Subcutaneous abdominal adipose tissue (tissue), 5 donors: ENCODE results near the gene PALLD.
A peak's percentile ranks its signal among the peaks of the same experiment; 100 is the strongest.
"Not testable (repeated sequence)": the region's sequence is repeated elsewhere in the genome, so short reads cannot be mapped to it uniquely, and the experiment has no call there.

Source experiments
- H3K27ac ChIP-seq: one replicate; pipeline ENCODE4 v1.7.0; 2013; ENCODE audit warnings: low read depth, mild to moderate bottlenecking, inconsistent platforms, low read length, moderate library complexity
- H3K27me3 ChIP-seq, 5 donors: one replicate each; pipeline ENCODE4 v1.7.0; 2013; ENCODE audit warnings: low read length in 5 of 5, inconsistent platforms in 1 of 5; ENCODE audit not compliant: control insufficient read depth in 5 of 5, insufficient read depth in 4 of 5
- H3K36me3 ChIP-seq, 5 donors: one replicate each; pipeline ENCODE4 v1.7.0; 2013; ENCODE audit warnings: low read length in 5 of 5; ENCODE audit not compliant: control insufficient read depth in 5 of 5, insufficient read depth in 5 of 5
- H3K4me1 ChIP-seq, 5 donors: one replicate each; pipeline ENCODE4 v1.7.0; 2013; ENCODE audit warnings: low read length in 5 of 5, mild to moderate bottlenecking in 3 of 5, moderate library complexity in 1 of 5; ENCODE audit not compliant: control insufficient read depth in 5 of 5, insufficient read depth in 5 of 5
- H3K4me3 ChIP-seq, 5 donors: one replicate each; pipeline ENCODE4 v1.7.0; 2013; ENCODE audit warnings: low read length in 5 of 5, low read depth in 1 of 5
- H3K9ac ChIP-seq, 5 donors: one replicate each; pipeline ENCODE4 v1.7.0; 2013; ENCODE audit warnings: low read length in 5 of 5, mild to moderate bottlenecking in 4 of 5, moderate library complexity in 3 of 5
- H3K9me3 ChIP-seq, 5 donors: one replicate each; pipeline ENCODE4 v1.7.0; 2013; ENCODE audit warnings: low read length in 5 of 5; ENCODE audit not compliant: control insufficient read depth in 5 of 5
- donor health status: healthy.
- donor health status: healthy.
- donor health status: healthy.
- donor health status: healthy.
- donor health status: healthy.

The PALLD gene

GRCh38 chr4:168690199-168690598 is 193.3 kb downstream of the PALLD start:
- H3K4me3 ChIP-seq, result no peak overlapping the region
- no peaks in the 10 kb centered on the region for H3K4me1 ChIP-seq
- no peaks in the 10 kb centered on the region for H3K9me3 ChIP-seq
- H3K27ac ChIP-seq, result no peak overlapping the region
- no peaks in the 10 kb centered on the region for H3K27me3 ChIP-seq
- no peak overlapping the region for H3K9ac ChIP-seq
- peaks cover 0 to 5% (median 0%) of the 10 kb centered on the region in 5 donors for H3K36me3 ChIP-seq

GRCh38 chr4:168691631-168692369 is 194.9 kb downstream of the PALLD start:
- Histone ChIP-seq H3K27ac (no peak overlapping the region), H3K36me3 (peaks cover 0 to under 1% (median 0%) of the 10 kb centered on the region in 5 donors), H3K4me1 (peaks cover 0 to 6% (median 4%) of the 10 kb centered on the region in 5 donors), H3K9me3 (no peaks in the 10 kb centered on the region), H3K4me3 (no peak overlapping the region), H3K9ac (no peak overlapping the region), H3K27me3 (no peaks in the 10 kb centered on the region)

GRCh38 chr4:168693750-168694490 is 197.1 kb downstream of the PALLD start:
- H3K36me3 ChIP-seq, result no peaks in the 10 kb centered on the region
- H3K4me3 ChIP-seq, result peak overlapping the region in 1 of 5 donors; percentile 29
- H3K27ac ChIP-seq, result no peak overlapping the region
- H3K27me3 ChIP-seq, result no peaks in the 10 kb centered on the region
- peaks cover 0 to 8% (median 4%) of the 10 kb centered on the region in 5 donors for H3K4me1 ChIP-seq
- H3K9me3 ChIP-seq, result no peaks in the 10 kb centered on the region
- no peak overlapping the region for H3K9ac ChIP-seq

- Histone ChIP-seq H3K27me3 (no peaks in the 10 kb centered on the region), H3K4me1 (peaks cover 0 to 8% (median 4%) of the 10 kb centered on the region in 5 donors), H3K27ac (no peak overlapping the region), H3K4me3 (no peak overlapping the region), H3K9ac (no peak overlapping the region), H3K36me3 (no peaks in the 10 kb centered on the region), H3K9me3 (no peaks in the 10 kb centered on the region)
Observed at GRCh38 chr4:168694667-168695066, 197.8 kb downstream of the PALLD start.

GRCh38 chr4:168695288-168695687 is 198.4 kb downstream of the PALLD start:
- no peak overlapping the region for H3K27ac ChIP-seq
- H3K4me1 ChIP-seq, result peaks cover 0 to 8% (median 4%) of the 10 kb centered on the region in 5 donors
- H3K27me3 ChIP-seq, result no peaks in the 10 kb centered on the region
- H3K4me3 ChIP-seq, result no peak overlapping the region
- H3K36me3 ChIP-seq, result no peaks in the 10 kb centered on the region
- H3K9ac ChIP-seq, result no peak overlapping the region
- no peaks in the 10 kb centered on the region for H3K9me3 ChIP-seq

- Histone ChIP-seq H3K36me3 (no peaks in the 10 kb centered on the region), H3K4me3 (no peak overlapping the region), H3K27ac (no peak overlapping the region), H3K27me3 (no peaks in the 10 kb centered on the region), H3K9ac (no peak overlapping the region), H3K9me3 (no peaks in the 10 kb centered on the region), H3K4me1 (peaks cover 0 to 8% (median 4%) of the 10 kb centered on the region in 5 donors)
Observed at GRCh38 chr4:168696280-168696679, 199.4 kb downstream of the PALLD start.

GRCh38 chr4:168696826-168697225 is 200.0 kb downstream of the PALLD start:
- Histone ChIP-seq H3K9me3 (no peaks in the 10 kb centered on the region), H3K36me3 (no peaks in the 10 kb centered on the region), H3K27ac (no peak overlapping the region), H3K27me3 (no peaks in the 10 kb centered on the region), H3K4me1 (peaks cover 0 to 8% (median 4%) of the 10 kb centered on the region in 5 donors), H3K4me3 (no peak overlapping the region), H3K9ac (no peak overlapping the region)

- Histone ChIP-seq H3K36me3 (no peaks in the 10 kb centered on the region), H3K4me3 (no peak overlapping the region), H3K27me3 (no peaks in the 10 kb centered on the region), H3K9me3 (no peaks in the 10 kb centered on the region), H3K27ac (no peak overlapping the region), H3K4me1 (peaks cover 0 to 8% (median 4%) of the 10 kb centered on the region in 5 donors), H3K9ac (no peak overlapping the region)
Observed at GRCh38 chr4:168699224-168699878, 202.5 kb downstream of the PALLD start.

- Histone ChIP-seq H3K9me3 (no peaks in the 10 kb centered on the region), H3K27me3 (no peaks in the 10 kb centered on the region), H3K27ac (no peak overlapping the region), H3K4me3 (no peak overlapping the region), H3K4me1 (peaks cover 0 to 5% (median 2%) of the 10 kb centered on the region in 5 donors), H3K36me3 (no peaks in the 10 kb centered on the region), H3K9ac (no peak overlapping the region)
Observed at GRCh38 chr4:168701061-168701460, 204.2 kb downstream of the PALLD start.

GRCh38 chr4:168702581-168703087 is 205.8 kb downstream of the PALLD start:
- H3K4me3 ChIP-seq, H3K9ac ChIP-seq, H3K27ac ChIP-seq, H3K9me3 ChIP-seq, H3K27me3 ChIP-seq, H3K4me1 ChIP-seq, H3K36me3 ChIP-seq: not testable (repeated sequence)
